IMR-90 (cell line): ENCODE measurements around the gene ZNF618. TPM values are rescaled to one million over a fixed set of nuclear protein-coding genes. Genes with fewer than 3 reads are reported as not detected.

Experiments
- ATAC-seq: fragments of 200-7000 bp; cut with Tn5 transposase; 2 replicates; pipeline ENCODE4 v1.9.1; 2020; ENCODE audit warnings: low read depth, mild to moderate bottlenecking, moderate library complexity
- BruUV-seq: library from RNA; stranded (reverse); fragments of 400-500 nt; replicated peaks from 2 replicates; lab custom pipeline; 2021; lab: Mats Ljungman, UMichigan
- CTCF ChIA-PET: fragments of 300-600 bp; formaldehyde crosslinking; extraction: SDS; loops from one replicate; lab custom pipeline; 2021; ENCODE audit warnings: antibody characterized with exemption; lab: Yijun Ruan, JAX
- POLR2A ChIA-PET: fragments of 300-600 bp; sonication (Branson Sonifier 250); formaldehyde crosslinking; loops from one replicate; lab custom pipeline; 2022; ENCODE audit warnings: antibody characterized with exemption; ENCODE audit not compliant: unreplicated experiment; lab: Charles Lee
- DNase-seq: peaks from one replicate; pipeline ENCODE4 v3.0.0; 2013
- H2AFZ ChIP-seq: replicated peaks from 2 replicates; pipeline ENCODE3; 2013; ENCODE audit warnings: low read length, mild to moderate bottlenecking; ENCODE audit not compliant: poor library complexity
- H2AK5ac ChIP-seq: 2 replicates; pipeline ENCODE4 v1.6.1; 2013; ENCODE audit warnings: low read depth, low read length, inconsistent platforms
- H2AK9ac ChIP-seq: replicated peaks from 2 replicates; pipeline ENCODE3; 2013; ENCODE audit warnings: mild to moderate bottlenecking, low read depth, low read length, moderate library complexity; ENCODE audit not compliant: poor library complexity
- H2BK120ac ChIP-seq: 2 replicates; pipeline ENCODE4 v1.6.1; 2013; ENCODE audit warnings: low read depth, low read length, inconsistent platforms
- H2BK15ac ChIP-seq: 3 replicates; pipeline ENCODE4 v1.6.1; 2013; ENCODE audit warnings: low read depth, low read length, inconsistent platforms
- H2BK20ac ChIP-seq: 2 replicates; pipeline ENCODE4 v1.6.1; 2013; ENCODE audit warnings: low read depth, mild to moderate bottlenecking, inconsistent platforms, low read length, moderate library complexity
- H2BK5ac ChIP-seq: 2 replicates; pipeline ENCODE4 v1.6.1; 2013; ENCODE audit warnings: mild to moderate bottlenecking, low read depth, low read length, inconsistent platforms; ENCODE audit not compliant: poor library complexity, severe bottlenecking
- H3K14ac ChIP-seq: replicated peaks from 2 replicates; pipeline ENCODE4 v1.6.1; 2013; ENCODE audit warnings: low read depth, low read length, inconsistent platforms
- H3K18ac ChIP-seq: 2 replicates; pipeline ENCODE4 v1.6.1; 2013; ENCODE audit warnings: low read depth, low read length, control low read depth
- H3K23ac ChIP-seq: 2 replicates; pipeline ENCODE4 v1.6.1; 2013; ENCODE audit warnings: low read depth, low read length, inconsistent platforms
- H3K27ac ChIP-seq: 2 replicates; pipeline ENCODE4 v1.5.1; 2013; ENCODE audit warnings: mild to moderate bottlenecking, control low read depth, low read length; ENCODE audit not compliant: insufficient read depth
- H3K27me3 ChIP-seq: 2 replicates; pipeline ENCODE4 v1.6.1; 2013; ENCODE audit warnings: low read length; ENCODE audit not compliant: control insufficient read depth, insufficient read depth
- H3K36me3 ChIP-seq: 2 replicates; pipeline ENCODE4 v1.6.1; 2013; ENCODE audit warnings: low read length, mixed read lengths; ENCODE audit not compliant: control insufficient read depth, insufficient read depth
- H3K4ac ChIP-seq: 2 replicates; pipeline ENCODE4 v1.6.1; 2013; ENCODE audit warnings: low read depth, low read length, inconsistent platforms
- H3K4me1 ChIP-seq: 2 replicates; pipeline ENCODE4 v1.6.1; 2013; ENCODE audit warnings: low read length, mixed read lengths; ENCODE audit not compliant: control insufficient read depth, insufficient read depth
- H3K4me2 ChIP-seq: 2 replicates; pipeline ENCODE4 v1.6.1; 2013; ENCODE audit warnings: low read depth, mild to moderate bottlenecking, control low read depth, low read length, moderate library complexity
- H3K4me3 ChIP-seq: 2 replicates; pipeline ENCODE4 v1.5.1; 2013; ENCODE audit warnings: low read depth, mild to moderate bottlenecking, control low read depth, low read length, moderate library complexity; ENCODE audit not compliant: insufficient read depth
- H3K56ac ChIP-seq: 2 replicates; pipeline ENCODE4 v1.6.1; 2013; ENCODE audit warnings: low read length, inconsistent platforms; ENCODE audit not compliant: insufficient read depth; ENCODE audit errors: extremely low read depth
- H3K79me1 ChIP-seq, 2 experiments: 2 replicates each; pipeline ENCODE4 v1.6.1; 2013; ENCODE audit warnings: low read length in 2 of 2, inconsistent platforms in 1 of 2, low read depth in 1 of 2
- H3K9ac ChIP-seq: 2 replicates; pipeline ENCODE4 v1.6.1; 2013; ENCODE audit warnings: low read depth, low read length, control low read depth
- H3K9me1 ChIP-seq: 2 replicates; pipeline ENCODE4 v1.6.1; 2013; ENCODE audit warnings: low read length, inconsistent platforms; ENCODE audit not compliant: insufficient read depth
- H3K9me3 ChIP-seq: 2 replicates; pipeline ENCODE4 v1.6.1; 2013; ENCODE audit warnings: low read length; ENCODE audit not compliant: control insufficient read depth, insufficient read depth
- H4K20me1 ChIP-seq: 2 replicates; pipeline ENCODE4 v1.6.1; 2013; ENCODE audit warnings: low read length, inconsistent platforms; ENCODE audit not compliant: insufficient read depth
- H4K5ac ChIP-seq: 2 replicates; pipeline ENCODE4 v1.6.1; 2013; ENCODE audit warnings: mild to moderate bottlenecking, low read depth, low read length, control low read depth
- H4K8ac ChIP-seq, 2 experiments: 2 replicates each; pipeline ENCODE4 v1.6.1; 2013; ENCODE audit warnings: low read depth in 2 of 2, low read length in 2 of 2, control low read depth in 1 of 2, inconsistent platforms in 1 of 2
- H4K91ac ChIP-seq: 2 replicates; pipeline ENCODE4 v1.6.1; 2013; ENCODE audit warnings: low read depth, low read length, inconsistent platforms; ENCODE audit not compliant: insufficient read depth
- BHLHE40 ChIP-seq: fragments of 150-350 bp; IDR thresholded peaks from 2 replicates; pipeline ENCODE4 v1.6.1; 2016; ENCODE audit warnings: mild to moderate bottlenecking, low read depth, low read length
- CHD1 ChIP-seq: IDR thresholded peaks from 2 replicates; pipeline ENCODE4 v1.6.1; 2012; ENCODE audit warnings: low read depth, low read length, improper control_type of control experiment
- CTCF ChIP-seq: conservative IDR thresholded peaks from 2 replicates; pipeline ENCODE4 v1.5.1; 2012; ENCODE audit warnings: mild to moderate bottlenecking, low read depth, low read length, improper control_type of control experiment
- MAZ ChIP-seq: IDR thresholded peaks from 2 replicates; pipeline ENCODE4 v1.6.1; 2012; ENCODE audit warnings: low read depth, mild to moderate bottlenecking, low read length, improper control_type of control experiment, moderate library complexity, borderline replicate concordance
- MXI1 ChIP-seq: IDR thresholded peaks from 2 replicates; pipeline ENCODE4 v1.6.1; 2012; ENCODE audit warnings: low read depth, mild to moderate bottlenecking, low read length, moderate library complexity, borderline replicate concordance
- NFE2L2 ChIP-seq: fragments of 150-350 bp; IDR thresholded peaks from 2 replicates; pipeline ENCODE4 v1.6.1; 2016; ENCODE audit warnings: low read depth, mild to moderate bottlenecking, low read length
- POLR2A ChIP-seq: IDR thresholded peaks from 2 replicates; pipeline ENCODE4 v1.6.1; 2012; ENCODE audit warnings: mild to moderate bottlenecking, low read depth, low read length
- RAD21 ChIP-seq: IDR thresholded peaks from 2 replicates; pipeline ENCODE4 v1.6.1; 2012; ENCODE audit warnings: low read length, improper control_type of control experiment
- RCOR1 ChIP-seq: IDR thresholded peaks from 2 replicates; pipeline ENCODE4 v1.6.1; 2012; ENCODE audit warnings: mild to moderate bottlenecking, low read length, improper control_type of control experiment; ENCODE audit not compliant: insufficient replicate concordance
- RFX5 ChIP-seq: IDR thresholded peaks from 2 replicates; pipeline ENCODE4 v1.8.0; 2012; ENCODE audit warnings: low read depth, mild to moderate bottlenecking, low read length, moderate library complexity
- SMC3 ChIP-seq: fragments of 150-350 bp; IDR thresholded peaks from 2 replicates; pipeline ENCODE4 v1.6.1; 2016; ENCODE audit warnings: low read depth, mild to moderate bottlenecking, antibody characterized with exemption, low read length, moderate library complexity
- USF2 ChIP-seq: fragments of 150-350 bp; IDR thresholded peaks from 2 replicates; pipeline ENCODE4 v1.6.1; 2017; ENCODE audit warnings: mild to moderate bottlenecking, antibody characterized with exemption, low read length, low read depth
- WGBS, 2 experiments: methylation state at CpG; one replicate each; pipeline versions ENCODE4 v1.1.5 to v1.1.7; 2013; ENCODE audit warnings: missing lambda C conversion rate in 2 of 2; ENCODE audit not compliant: insufficient read length in 1 of 2; ENCODE audit errors: extremely low coverage in 2 of 2; 5-methylcytosine and 5-hydroxymethylcytosine counted together
- dilution Hi-C: fragments of 300-500 bp; cut with HindIII; formaldehyde crosslinking; loops from one replicate; pipeline ENCODE4 v1.14.3; 2018; ENCODE audit warnings: low sequenced_read_pairs; ENCODE audit not compliant: unreplicated experiment
- in situ Hi-C: fragments of 300-500 bp; cut with MboI; formaldehyde crosslinking; loops from 3 replicates; pipeline ENCODE4 v1.14.3; 2019; ENCODE audit warnings: low sequenced_read_pairs, inconsistent platforms, mixed read lengths
- intact Hi-C: fragments of 100-400 bp; cut with micrococcal nuclease; formaldehyde crosslinking; loops from 2 replicates; pipeline ENCODE4 v1.10.0; 2022
- polyA plus RNA-seq, 3 experiments: library from polyadenylated mRNA; depleted of rRNA; stranded (reverse); fragments of >200 nt; gene quantifications; 2 replicates each; pipeline ENCODE4 v1.2.3, GENCODE V29; 2012; ENCODE audit warnings: low replicate concordance in 1 of 3
- total RNA-seq: library from RNA; depleted of rRNA; stranded (reverse); fragments of >200 nt; gene quantifications from 2 replicates; pipeline ENCODE4 v1.2.3, GENCODE V29; 2012

ZNF618 gene
- total and polyA plus RNA-seq, 2 of the 4 experiments (the other 2 are of a cell fraction) = 8.2 to 9.4 TPM

GRCh38 chr9:113899205-113899604 is 23.1 kb downstream of the ZNF618 start:
- no peak overlapping the region for H2AK9ac ChIP-seq
- no peak overlapping the region for H3K18ac ChIP-seq
- no peak overlapping the region for H3K4ac ChIP-seq
- no peak overlapping the region for H3K4me2 ChIP-seq
- POLR2A ChIA-PET = no interaction called here
- DNase-seq (no peak), ATAC-seq (no peak)
- H2AFZ ChIP-seq = no peak overlapping the region
- H3K79me1 ChIP-seq = peaks cover 30 to 57% of the 10 kb centered on the region in 2 experiments
- CTCF ChIA-PET = no interaction called here
- TF ChIP-seq RFX5 (no peak), RAD21 (no peak), USF2 (no peak), POLR2A (no peak), MXI1 (no peak), CTCF (no peak), SMC3 (no peak), RCOR1 (no peak), BHLHE40 (no peak), MAZ (no peak), CHD1 (no peak), NFE2L2 (no peak)
- no peak overlapping the region for H4K8ac ChIP-seq
- H3K23ac ChIP-seq = no peak overlapping the region
- intact Hi-C loops = no loop called here
- no peak overlapping the region for H4K5ac ChIP-seq
- no peak overlapping the region for H3K56ac ChIP-seq
- H3K4me3 ChIP-seq = no peak overlapping the region
- H3K27ac ChIP-seq = no peak overlapping the region
- no peak overlapping the region for H2BK15ac ChIP-seq
- H4K20me1 ChIP-seq = peaks cover 19% of the 10 kb centered on the region; the same call in 1 of the 2 replicates
- no peak overlapping the region for H4K91ac ChIP-seq
- no peak overlapping the region for H2BK20ac ChIP-seq
- no peaks in the 10 kb centered on the region for H3K27me3 ChIP-seq
- no peak overlapping the region for H2BK5ac ChIP-seq
- no TSS peak for BruUV-seq
- peaks cover 4% of the 10 kb centered on the region; the same call in 1 of the 2 replicates for H3K9me1 ChIP-seq
- no peak overlapping the region for H3K9ac ChIP-seq
- in situ Hi-C loops = no loop called here
- H3K36me3 ChIP-seq = peaks cover 8% of the 10 kb centered on the region; the same call in 1 of the 2 replicates
- dilution Hi-C loops = no loop called here
- no peak overlapping the region for H2BK120ac ChIP-seq
- no peaks in the 10 kb centered on the region for H3K4me1 ChIP-seq
- H2AK5ac ChIP-seq = no peak overlapping the region
- no peaks in the 10 kb centered on the region; the same call in 1 of the 2 replicates for H3K9me3 ChIP-seq
- WGBS, 2 experiments = no CpG with 5 or more reads among the region's 6 CpGs
- no peak overlapping the region for H3K14ac ChIP-seq
